ENCODE measurements around the gene MCC. TPM values are rescaled to one million over a fixed set of nuclear protein-coding genes. Genes with fewer than 3 reads are reported as not detected.

MCC gene
- total and polyA plus RNA-seq, 12 donors: 1.8 to 12.6 (median 8.9) TPM

GRCh38 chr5:113089653-113090335 is 398.5 kb downstream of the MCC start:
- no peak overlapping the region for H3K27ac ChIP-seq
- H3K27me3 ChIP-seq: no peaks in the 10 kb centered on the region
- H3K4me3 ChIP-seq: no peak overlapping the region
- TF ChIP-seq CTCF (IDR thresholded peaks at IDR 0.05): no peak
- TF ChIP-seq POLR2A (IDR thresholded peaks at IDR 0.05): no peak
- peaks cover 0 to 24% of the 10 kb centered on the region in 2 donors for H3K4me1 ChIP-seq (replicated peaks in 1 of 2)
- 60 to 77% (median 74%) methylated on average over 6 of the region's 6 CpGs for WGBS, 4 donors
- no peaks in the 10 kb centered on the region for H3K9me3 ChIP-seq (replicated peaks in 1 of 3)
- no peaks in the 10 kb centered on the region for H3K36me3 ChIP-seq (replicated peaks in 1 of 2)
- no peak for DNase-seq
- intact Hi-C loops (cut with DNase I): no loop called here

- Histone ChIP-seq H3K4me3 (no peak overlapping the region), H3K27ac (no peak overlapping the region), H3K9me3 (replicated peaks in 1 of 3) (no peaks in the 10 kb centered on the region), H3K4me1 (replicated peaks in 1 of 2) (peaks cover 0 to 24% of the 10 kb centered on the region in 2 donors), H3K36me3 (replicated peaks in 1 of 2) (no peaks in the 10 kb centered on the region), H3K27me3 (no peaks in the 10 kb centered on the region)
- DNase-seq: no peak
- intact Hi-C loops (cut with DNase I): no loop called here
- 78 to 85% (median 82%) methylated on average over 5 of the region's 5 CpGs for WGBS, 4 donors
- TF ChIP-seq POLR2A (IDR thresholded peaks at IDR 0.05) (no peak), CTCF (IDR thresholded peaks at IDR 0.05) (no peak)
Measured at GRCh38 chr5:113087976-113088514, 400.2 kb downstream of the MCC start.

GRCh38 chr5:113085880-113086409 is 402.3 kb downstream of the MCC start:
- intact Hi-C loops (cut with DNase I): no loop called here
- no peaks in the 10 kb centered on the region for H3K36me3 ChIP-seq (replicated peaks in 1 of 2)

GRCh38 chr5:113085084-113085414 is 403.2 kb downstream of the MCC start:
- WGBS, 4 donors: 91 to 100% (median 95%) methylated on average over 2 to 8 of the region's 8 CpGs
- no peak for DNase-seq
- no peaks in the 10 kb centered on the region for H3K9me3 ChIP-seq (replicated peaks in 1 of 3)
- H3K27ac ChIP-seq: no peak overlapping the region
- no peak overlapping the region for H3K4me3 ChIP-seq
- H3K4me1 ChIP-seq (replicated peaks in 1 of 2): peaks cover 0 to 13% of the 10 kb centered on the region in 2 donors
- H3K27me3 ChIP-seq: no peaks in the 10 kb centered on the region
- intact Hi-C loops (cut with DNase I): no loop called here
- no peaks in the 10 kb centered on the region for H3K36me3 ChIP-seq (replicated peaks in 1 of 2)
- TF ChIP-seq CTCF (IDR thresholded peaks at IDR 0.05) (no peak), POLR2A (IDR thresholded peaks at IDR 0.05) (no peak)

More at GRCh38 chr5:113085880-113086409, 402.3 kb downstream of the MCC start:
- Histone ChIP-seq H3K9me3 (replicated peaks in 1 of 3) (no peaks in the 10 kb centered on the region), H3K27ac (no peak overlapping the region), H3K4me3 (no peak overlapping the region), H3K27me3 (no peaks in the 10 kb centered on the region), H3K4me1 (replicated peaks in 1 of 2) (peaks cover 0 to 19% of the 10 kb centered on the region in 2 donors)
- 93 to 94% (median 94%) methylated on average over 7 of the region's 7 CpGs for WGBS, 4 donors
- DNase-seq: no peak
- TF ChIP-seq CTCF (IDR thresholded peaks at IDR 0.05) (no peak), POLR2A (IDR thresholded peaks at IDR 0.05) (no peak)
